IPS-NIHi7 (cell line): ENCODE results near the gene PRSS48.
"Not testable (repeated sequence)": the region's sequence is repeated elsewhere in the genome, so short reads cannot be mapped to it uniquely, and the experiment has no call there.

Experiments used
- DNase-seq: peaks from one replicate; pipeline ENCODE4 v3.0.0; 2012; ENCODE audit warnings: mixed read lengths; ENCODE audit errors: extremely low spot score

PRSS48 gene

DNA sequence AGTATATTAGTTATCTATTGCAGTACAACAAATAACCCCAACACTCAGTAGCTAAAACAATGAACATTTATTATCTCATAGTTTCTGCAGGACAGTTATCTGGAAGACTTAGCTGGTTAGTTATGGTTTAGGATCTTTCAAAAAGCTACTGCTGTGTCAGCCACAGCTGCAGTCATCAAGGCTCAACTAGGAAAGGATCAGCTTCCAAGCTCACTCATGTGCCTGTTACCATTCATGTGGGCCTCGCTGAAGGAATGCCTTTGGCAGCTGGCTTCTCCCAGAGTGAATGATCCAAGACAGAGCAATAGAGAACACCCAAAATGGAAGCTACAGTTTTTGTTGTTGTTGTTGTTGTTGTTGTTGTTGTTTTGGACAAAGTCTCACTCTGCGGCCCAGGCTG lies 13.5 kb upstream of the PRSS48 start:
- no peak for DNase-seq

DNA sequence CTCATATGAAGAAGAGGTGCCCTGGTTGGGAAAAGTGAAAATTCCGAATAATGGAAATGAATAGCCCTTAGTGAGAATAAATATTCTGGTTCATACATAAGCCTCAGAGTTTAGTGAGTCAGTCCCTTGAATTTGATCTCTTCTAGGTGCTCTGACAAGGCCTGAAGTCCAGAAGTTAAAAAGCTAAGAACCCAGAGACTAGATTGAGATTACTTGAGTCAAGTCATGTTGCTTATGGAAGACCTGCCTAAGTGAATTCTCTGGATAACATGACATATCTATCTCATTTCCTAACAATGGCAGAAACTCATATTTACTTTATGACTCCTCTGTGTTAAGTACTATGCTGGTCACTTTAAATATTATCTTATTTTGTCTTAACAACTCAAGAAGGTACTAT lies 10.5 kb upstream of the PRSS48 start:
- no peak for DNase-seq

DNA sequence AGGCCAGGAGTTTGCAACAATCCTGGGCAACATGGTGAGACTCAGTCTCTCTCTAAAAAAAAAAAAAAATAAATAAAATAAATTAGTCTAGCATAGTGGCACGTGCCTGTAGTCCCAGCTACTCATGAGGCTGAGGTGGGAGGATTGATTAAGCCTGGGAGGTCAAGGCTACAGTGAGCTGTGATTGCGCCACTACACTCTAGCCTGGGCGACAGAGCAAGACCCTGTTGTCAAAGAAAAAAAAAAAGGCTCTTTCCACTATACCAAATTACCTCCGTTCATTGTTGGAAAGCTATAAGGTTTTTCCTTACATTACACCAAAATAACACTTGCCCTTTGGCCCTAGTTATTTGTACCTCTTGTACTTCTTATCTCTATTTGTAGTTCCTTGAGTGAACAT lies 9.9 kb upstream of the PRSS48 start:
- no peak for DNase-seq

DNA sequence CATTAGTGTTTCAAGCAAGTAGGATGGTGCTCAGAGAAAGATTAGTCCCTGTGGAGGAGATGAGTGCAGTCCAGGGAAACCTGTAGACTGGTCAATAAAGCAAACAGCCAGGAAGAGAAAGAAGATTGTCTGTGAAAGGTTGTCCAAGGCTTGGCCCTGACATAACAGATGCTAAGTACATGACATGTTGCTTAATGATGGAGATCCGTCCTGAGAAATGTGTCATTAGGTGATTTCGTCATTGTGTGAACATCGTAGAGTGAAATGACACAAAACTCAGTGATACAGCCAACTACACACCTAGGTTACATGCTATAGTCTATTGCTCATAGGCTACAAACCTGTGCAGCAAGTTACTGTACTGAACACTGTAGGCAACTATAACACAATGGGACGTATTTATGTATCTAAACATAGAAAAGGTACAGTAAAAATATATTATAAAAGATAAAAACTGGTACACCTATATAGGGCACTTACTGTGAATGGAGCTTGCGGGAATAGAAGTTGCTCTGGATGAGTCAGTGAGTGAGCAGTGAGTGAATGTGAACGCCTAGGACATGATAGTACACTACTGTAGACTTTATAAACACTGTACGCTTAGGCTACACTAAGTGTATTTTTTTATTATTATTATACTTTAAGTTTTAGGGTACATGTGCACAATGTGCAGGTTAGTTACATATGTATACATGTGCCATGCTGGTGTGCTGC lies 9.0 kb upstream of the PRSS48 start:
- no peak for DNase-seq

DNA sequence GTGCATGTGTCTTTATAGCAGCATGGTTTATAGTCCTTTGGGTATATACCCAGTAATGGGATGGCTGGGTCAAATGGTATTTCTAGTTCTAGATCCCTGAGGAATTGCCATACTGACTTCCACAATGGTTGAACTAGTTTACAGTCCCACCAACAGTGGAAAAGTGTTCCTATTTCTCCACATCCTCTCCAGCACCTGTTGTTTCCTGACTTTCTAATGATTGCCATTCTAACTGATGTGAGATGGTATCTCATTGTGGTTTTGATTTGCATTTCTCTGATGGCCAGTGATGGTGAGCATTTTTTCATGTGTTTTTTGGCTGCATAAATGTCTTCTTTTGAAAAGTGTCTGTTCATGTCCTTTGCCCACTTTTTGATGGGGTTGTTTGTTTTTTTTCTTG lies 8.1 kb upstream of the PRSS48 start:
- not testable (repeated sequence) for DNase-seq

DNA sequence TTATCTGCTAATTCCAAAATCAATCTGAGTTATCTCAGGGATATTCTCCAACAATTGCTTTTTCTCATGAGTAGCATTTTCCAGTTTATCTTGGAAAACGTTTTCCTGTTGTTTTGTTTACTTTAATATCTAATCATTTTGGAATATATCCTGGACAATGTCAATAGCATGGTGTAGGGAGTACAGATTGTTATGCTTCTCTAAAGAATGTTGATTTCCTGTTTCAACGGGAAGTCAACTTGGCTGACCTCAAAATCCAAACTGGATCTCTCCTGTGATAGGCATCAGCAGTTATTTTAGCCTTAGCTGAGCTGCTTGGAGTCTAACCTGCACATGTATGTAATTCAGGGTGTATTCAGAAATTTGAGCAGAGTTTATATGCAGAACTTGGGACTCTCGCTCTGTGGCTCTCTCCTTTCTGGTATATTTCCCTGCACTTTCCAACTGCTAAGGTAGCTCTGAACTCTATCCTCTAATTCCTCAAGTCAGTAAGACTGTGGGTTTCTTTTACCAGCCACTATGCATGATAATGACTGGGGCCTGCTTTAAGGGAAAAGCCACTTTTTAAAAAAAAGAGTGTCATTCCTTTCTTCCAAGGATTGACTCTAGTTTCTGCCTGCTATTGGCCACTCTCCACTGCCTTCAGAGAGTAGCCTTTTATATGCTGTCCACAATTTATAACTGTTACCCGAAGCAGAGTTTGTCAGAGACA lies 7.7 kb downstream of the PRSS48 start:
- DNase-seq, result peak; percentile 47

DNA sequence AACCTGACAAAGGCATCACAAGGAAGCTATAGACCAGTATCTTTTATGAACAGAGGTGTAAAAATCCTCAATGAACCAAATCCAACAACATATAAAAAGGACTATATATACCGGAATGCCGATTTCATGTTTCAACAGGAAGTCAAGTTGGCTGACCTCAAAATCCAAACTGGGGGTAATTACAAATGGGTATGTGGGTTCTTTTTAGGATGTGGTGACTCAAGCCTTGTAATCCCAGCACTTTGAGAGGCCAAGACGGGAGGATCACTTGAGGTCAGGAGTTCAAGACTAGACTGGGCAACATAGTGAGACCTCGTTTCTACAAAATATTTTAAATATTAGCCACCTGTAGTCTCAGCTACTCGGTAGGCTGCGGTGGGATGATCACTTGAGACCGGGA lies 10.4 kb downstream of the PRSS48 start:
- DNase-seq, result no peak

DNA sequence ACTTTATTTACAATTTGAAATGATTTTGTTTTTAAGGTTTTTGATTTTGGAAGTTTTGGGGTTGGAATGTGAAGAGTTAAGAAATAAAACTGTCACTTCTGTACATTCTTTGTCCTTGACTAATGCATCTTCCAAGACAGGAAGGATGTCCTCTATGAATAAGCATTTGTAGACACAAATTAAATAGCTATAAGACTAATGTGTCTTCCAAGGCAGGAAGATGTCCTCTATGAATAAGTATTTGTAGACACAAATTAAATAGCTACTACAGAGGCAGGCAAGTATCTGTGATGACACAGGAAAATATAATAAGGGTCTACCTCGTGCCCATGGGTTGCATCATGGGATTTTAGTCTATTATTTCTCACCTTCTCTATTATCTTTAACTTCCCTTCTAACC lies 14.5 kb downstream of the PRSS48 start:
- DNase-seq, result no peak

DNA sequence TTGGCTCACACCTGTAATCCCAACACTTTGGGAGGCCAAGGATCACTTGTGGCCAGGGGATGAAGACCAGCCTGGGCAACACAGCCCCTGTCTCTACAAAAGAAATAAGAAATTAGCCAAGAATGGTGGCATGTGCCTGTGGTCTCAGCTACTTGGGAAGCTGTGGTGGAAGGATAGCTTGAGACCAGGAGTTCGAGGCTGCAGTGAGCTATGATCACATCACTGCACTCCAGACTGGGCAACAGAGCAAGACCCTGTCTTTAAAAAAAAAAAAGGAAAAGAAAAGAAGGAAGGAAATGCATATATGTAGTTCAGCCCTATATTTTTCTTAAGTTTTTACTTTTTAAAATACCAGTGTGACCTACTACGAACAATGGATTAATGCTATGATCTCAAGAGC lies 15.1 kb downstream of the PRSS48 start:
- DNase-seq, result no peak

DNA sequence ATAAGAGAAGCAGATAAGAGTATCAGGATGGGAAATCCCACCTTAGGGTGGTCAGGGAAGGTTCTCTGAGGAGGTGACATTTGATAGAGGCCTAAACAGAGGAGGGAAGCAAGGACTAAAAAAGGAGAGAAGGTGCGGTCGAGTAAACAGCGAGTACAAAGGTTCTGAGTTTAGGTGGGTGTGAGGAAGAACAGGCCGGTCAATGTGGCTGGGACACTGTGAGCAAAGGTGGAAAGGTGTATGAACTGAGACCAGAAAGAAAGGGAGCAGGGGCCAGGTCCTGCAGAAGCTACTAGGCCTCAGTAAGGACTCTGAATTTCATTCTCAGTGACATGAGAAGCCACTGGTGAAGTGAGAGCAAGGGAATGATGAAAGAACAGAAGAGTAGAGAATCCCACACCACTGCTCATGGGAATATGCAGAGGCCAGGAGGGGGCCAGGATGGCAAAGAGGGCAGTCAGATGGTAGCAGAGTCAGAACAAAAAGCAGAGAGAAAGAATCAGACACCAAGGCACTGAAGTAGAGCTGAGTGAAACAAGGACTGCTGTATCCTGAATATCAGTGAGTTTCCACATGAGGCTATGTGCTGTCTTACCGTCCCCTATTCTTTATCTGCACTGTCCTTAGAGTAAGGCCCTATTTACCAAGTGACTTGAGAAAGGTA lies 18.0 kb downstream of the PRSS48 start:
- DNase-seq, result no peak

DNA sequence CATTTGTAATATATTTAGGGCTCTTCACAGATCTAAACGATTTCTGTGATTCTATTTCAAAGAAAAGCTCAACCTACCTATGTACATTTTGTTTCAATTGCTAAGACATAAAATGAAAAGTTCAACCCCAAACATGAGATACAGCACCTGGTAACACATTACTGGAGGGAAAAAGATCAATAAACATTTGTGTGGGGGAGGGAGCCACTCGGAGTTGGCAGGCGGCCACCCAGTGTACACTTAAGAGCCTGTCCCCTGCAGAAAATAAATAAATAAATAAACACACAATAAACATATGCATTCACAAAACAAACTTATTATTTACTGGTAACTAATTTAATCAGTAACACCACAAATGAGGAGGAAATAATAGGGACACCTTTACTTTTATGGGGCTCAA lies 19.3 kb downstream of the PRSS48 start:
- DNase-seq, result no peak

DNA sequence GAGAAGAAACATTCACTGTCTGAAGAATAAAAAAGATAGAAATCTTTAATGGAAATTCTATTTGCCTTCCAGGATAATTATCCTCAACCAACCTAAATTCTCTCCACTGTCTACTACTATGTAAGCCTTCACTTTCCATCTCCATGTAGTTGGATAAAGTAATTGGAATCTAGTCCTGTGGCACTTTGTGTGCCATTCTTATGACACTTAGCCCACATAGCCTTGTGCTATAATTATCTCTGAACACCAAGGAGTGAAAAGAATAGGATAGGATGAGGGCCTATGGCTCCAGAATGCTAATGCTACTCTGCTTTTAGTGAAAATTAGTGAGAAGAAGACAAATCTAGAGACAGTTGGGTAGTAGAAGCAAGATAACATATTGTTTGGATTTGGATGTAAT lies 20.2 kb downstream of the PRSS48 start:
- DNase-seq, result no peak

DNA sequence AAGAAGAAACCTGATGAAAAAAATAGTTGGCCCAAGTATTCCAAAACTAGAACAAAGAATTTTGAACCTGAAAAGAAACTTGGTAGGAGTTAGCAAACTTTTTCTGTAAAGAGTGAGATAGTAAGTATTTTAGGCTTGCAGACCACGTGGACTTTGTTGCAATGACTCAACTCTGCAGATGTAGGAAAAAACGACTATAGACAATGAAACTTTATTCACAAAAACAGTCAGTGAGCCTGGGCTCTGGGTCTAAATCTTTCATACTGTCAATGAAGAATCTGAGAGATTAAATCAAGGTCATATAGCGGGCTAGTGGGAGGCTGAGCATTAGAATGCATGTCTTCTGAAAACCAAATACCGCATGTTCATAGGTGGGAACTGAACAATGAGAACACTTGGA lies 25.5 kb downstream of the PRSS48 start:
- DNase-seq, result no peak

DNA sequence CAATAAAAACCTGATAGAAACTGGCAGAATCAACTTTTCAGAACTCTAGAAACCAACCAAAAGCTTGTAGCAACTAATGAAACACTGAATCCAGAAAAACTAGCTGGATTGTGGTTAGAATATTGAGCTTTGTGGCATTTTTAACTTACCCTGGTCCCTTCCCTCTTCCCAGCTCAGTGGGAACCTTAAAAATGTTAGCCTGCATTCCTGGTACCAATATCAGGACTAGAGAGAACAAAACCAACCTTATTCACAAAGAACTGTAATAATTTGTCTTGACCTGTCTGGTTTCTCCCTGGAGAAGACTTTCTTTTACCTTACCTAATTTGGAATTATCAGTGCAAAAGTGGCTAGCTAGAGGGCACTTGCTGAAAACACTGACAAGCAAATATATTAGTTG lies 27.3 kb downstream of the PRSS48 start:
- DNase-seq, result no peak

DNA sequence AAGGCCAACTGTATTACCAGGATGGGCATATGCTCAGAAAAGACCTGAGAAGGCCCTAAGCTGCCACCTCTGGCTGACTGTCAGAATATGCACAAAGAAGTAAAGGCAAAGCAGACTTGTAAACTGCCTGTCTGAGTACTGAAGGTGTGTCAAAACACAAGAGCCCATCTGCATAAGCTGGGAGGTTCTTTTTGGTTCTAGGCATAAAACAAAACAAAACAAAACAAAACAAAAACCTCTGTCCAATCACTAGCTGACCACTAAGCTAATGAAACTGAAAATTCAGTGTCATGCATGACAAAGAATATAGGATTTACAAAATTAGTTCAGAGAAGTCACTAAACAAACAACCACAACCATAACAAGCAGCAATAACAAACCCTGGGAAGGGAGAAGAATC lies 27.8 kb downstream of the PRSS48 start:
- no peak for DNase-seq

DNA sequence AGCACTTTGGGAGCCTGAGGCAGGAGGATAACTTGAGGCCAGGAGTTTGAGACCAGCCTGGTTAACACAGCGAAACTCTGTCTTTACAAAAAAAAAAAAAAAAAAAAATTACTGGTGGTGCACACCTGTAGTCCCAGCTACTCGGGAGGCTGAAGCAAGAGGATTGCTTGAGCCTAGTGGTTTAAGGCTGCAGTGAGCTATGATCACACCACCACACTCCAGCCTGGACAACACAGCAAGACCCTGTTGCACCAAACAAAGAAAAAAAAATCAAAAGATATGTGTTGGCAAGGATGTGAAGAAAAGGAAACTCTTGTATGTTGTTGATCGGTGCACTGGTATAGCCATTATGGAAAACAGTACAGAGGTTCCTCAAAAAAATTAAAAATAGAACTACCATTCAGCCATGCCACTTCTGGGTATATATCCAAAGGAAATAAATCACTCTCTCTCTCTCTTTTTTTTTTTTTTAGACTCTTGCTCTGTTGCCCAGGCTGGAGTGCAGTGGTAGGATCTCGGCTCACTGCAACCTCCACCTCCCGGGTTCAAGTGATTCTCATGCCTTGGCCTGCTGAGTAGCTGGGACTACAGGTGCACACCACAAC lies 33.3 kb downstream of the PRSS48 start:
- no peak for DNase-seq

DNA sequence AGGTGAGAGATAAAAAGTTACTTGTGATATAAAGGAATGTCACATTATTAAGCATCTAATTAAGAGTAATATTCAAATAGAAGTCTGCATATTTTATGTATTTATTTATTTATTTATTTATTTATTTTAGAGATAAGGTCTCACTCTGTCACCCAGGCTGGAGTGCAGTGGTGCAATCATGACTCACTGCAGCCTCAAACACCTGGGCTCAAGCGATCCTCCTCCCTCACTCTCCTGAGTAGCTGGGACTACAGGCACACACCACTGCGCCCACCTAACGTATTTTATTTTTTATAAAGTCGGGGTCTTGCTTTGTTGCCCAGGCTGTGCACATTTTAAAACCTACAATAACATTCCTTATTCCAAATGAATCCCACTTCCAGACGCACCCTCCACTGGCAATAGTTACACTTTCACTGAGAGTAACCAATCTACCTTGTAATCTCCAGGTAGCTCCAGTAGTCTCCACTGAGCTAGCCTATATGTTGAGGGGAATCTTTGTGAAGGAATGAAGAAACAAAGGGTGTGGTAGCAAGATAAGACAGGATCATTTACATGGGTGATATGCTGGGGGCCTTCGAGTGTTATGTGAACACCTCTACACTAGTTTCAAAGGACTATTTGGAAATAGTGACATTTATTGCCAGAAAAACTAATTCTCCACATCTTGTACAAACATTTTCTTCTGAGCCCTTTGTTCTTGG lies 36.5 kb downstream of the PRSS48 start:
- no peak for DNase-seq

DNA sequence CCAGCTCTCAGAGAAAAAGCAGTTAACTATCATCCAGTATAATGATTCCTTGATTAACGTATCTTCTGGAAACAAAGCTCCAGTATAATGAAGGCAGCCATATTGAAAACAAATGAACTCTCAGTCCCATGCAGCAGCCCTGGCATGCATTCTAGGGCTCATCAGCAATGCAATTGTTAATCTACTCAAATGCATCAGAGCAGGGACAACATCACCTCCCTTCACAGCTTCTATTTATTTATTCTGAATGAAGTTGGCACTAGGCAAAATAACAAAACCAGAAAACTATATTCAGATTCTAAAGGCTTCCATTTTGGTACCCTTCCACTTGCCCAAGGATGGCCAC lies 37.0 kb downstream of the PRSS48 start:
- no peak for DNase-seq

DNA sequence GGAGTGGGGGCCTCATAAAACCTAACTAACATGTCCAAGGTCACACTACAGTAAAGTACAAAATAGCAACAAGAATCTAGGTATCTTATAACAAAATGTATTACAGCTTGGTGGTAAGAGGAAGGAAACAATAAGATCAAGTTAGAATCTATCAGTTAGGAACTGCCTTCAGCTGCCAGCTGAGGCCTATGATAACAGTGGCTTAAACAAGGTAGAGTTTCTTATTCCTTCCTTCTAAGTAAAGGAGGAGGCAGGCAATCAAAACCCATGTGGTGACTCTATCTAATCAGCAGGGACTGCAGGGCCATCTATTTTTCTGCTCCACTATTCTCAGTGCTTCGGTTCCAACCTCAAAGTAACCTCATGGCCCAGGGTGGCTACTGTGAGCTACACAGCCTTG lies 37.5 kb downstream of the PRSS48 start:
- no peak for DNase-seq

DNA sequence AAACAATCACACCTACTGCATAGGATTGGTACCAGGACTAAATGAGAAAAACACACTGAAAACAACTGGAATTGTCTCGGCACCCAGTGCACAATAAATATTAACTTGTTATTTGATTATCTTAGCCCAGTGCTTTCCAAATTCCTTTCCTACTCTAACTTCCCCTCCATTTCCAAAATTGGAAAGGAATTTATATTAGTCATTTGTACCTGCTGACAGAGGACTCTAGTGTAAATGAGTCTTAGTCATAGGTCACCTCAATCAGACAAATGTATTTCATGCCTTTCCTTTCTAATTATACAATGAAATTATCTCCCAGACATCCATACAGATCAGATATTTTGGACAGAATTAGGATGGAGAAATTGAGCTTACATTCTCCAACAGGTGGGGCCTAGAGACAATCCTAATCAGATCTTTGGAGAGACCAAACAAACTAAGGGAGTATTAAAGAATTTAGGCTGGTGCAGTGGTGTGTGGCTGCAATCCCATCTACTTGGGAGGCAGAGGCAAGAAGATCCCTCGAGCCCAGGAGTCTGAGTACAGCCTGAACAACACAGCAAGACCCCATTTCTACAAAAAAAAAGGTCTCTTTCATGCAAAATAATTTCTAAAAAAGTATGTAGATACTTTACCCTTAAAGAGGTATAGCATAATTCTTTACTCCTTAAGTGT lies 38.4 kb downstream of the PRSS48 start:
- no peak for DNase-seq

DNA sequence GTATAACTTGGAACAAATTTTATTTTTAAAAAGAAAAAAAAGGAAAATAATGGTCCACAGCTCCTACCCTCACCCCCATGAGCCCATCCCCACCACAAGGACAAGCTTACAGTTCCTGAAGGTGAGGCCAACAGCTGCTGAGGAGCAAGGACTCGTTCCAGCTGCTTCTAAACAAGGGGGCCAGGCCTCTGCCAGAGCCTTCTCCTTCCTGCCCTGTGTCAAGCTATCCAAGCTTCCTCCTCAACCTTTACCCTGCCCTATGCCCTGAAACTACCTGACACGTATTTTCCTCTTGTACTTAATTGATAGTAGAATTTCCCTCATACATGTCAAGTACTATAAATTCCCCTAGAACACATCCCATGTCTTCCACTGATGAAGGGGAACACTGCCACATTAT lies 39.7 kb downstream of the PRSS48 start:
- DNase-seq, result no peak
